Neural crest cell (in vitro differentiated cells): Measurements from ENCODE around the gene LDB3. TPM values are rescaled to one million over a fixed set of nuclear protein-coding genes. Genes with fewer than 3 reads are reported as not detected.

Experiments used
- DNase-seq: peaks from one replicate; pipeline ENCODE4 v3.0.0; 2021; ENCODE audit warnings: low read depth, mixed read lengths, low spot score
- H3K27ac Mint-ChIP-seq: one replicate; pipeline ENCODE4 v1.8.0; 2021; ENCODE audit warnings: mild to moderate bottlenecking, mixed read lengths; ENCODE audit not compliant: unreplicated experiment
- H3K27me3 Mint-ChIP-seq: 2 replicates; pipeline ENCODE4 v1.8.0; 2021; ENCODE audit warnings: low read depth, mild to moderate bottlenecking, mixed read lengths
- H3K36me3 Mint-ChIP-seq: 2 replicates; pipeline ENCODE4 v1.8.0; 2021; ENCODE audit warnings: low read depth, mild to moderate bottlenecking, mixed read lengths
- H3K4me1 Mint-ChIP-seq: 2 replicates; pipeline ENCODE4 v1.8.0; 2021; ENCODE audit warnings: mixed read lengths
- H3K4me3 Mint-ChIP-seq: one replicate; pipeline ENCODE4 v1.8.0; 2021; ENCODE audit warnings: mild to moderate bottlenecking, mixed read lengths
- H3K9me3 Mint-ChIP-seq: 2 replicates; pipeline ENCODE4 v1.8.0; 2021; ENCODE audit warnings: mixed read lengths
- CTCF ChIP-seq: fragments of 200-600 bp; sonication (generic); conservative IDR thresholded peaks from 2 replicates; pipeline ENCODE4 v1.5.0; 2021; ENCODE audit warnings: antibody characterized with exemption, mild to moderate bottlenecking
- total RNA-seq: library from RNA; stranded (reverse); gene quantifications from 2 replicates; pipeline ENCODE4 v1.2.1, GENCODE V29; 2021

LDB3 gene
- total RNA-seq, 1 donor from 2014 or later = 0.56 TPM

- DNase-seq = no peak
- Mint-ChIP-seq H3K27ac (no peak overlapping the region), H3K36me3 (no peaks in the 10 kb centered on the region), H3K9me3 (no peaks in the 10 kb centered on the region), H3K4me3 (no peak overlapping the region), H3K27me3 (no peaks in the 10 kb centered on the region), H3K4me1 (peaks cover 25% of the 10 kb centered on the region)
- no peak for TF ChIP-seq CTCF
Observed at GRCh38 chr10:86648704-86649427, 19.4 kb upstream of the LDB3 start.

GRCh38 chr10:86649471-86650150 is 18.7 kb upstream of the LDB3 start:
- Mint-ChIP-seq H3K4me1 (peaks cover 25% of the 10 kb centered on the region), H3K4me3 (no peak overlapping the region), H3K36me3 (no peaks in the 10 kb centered on the region), H3K9me3 (no peaks in the 10 kb centered on the region), H3K27me3 (no peaks in the 10 kb centered on the region), H3K27ac (no peak overlapping the region)
- TF ChIP-seq CTCF = no peak
- no peak for DNase-seq

GRCh38 chr10:86650151-86650550 is 18.2 kb upstream of the LDB3 start:
- no peak overlapping the region for H3K4me3 Mint-ChIP-seq
- no peak for DNase-seq
- no peak overlapping the region for H3K27ac Mint-ChIP-seq
- H3K36me3 Mint-ChIP-seq = no peaks in the 10 kb centered on the region
- H3K27me3 Mint-ChIP-seq = no peaks in the 10 kb centered on the region
- TF ChIP-seq CTCF = no peak
- H3K4me1 Mint-ChIP-seq = peaks cover 25% of the 10 kb centered on the region
- H3K9me3 Mint-ChIP-seq = no peaks in the 10 kb centered on the region

GRCh38 chr10:86651021-86651471 is 17.3 kb upstream of the LDB3 start:
- no peak for DNase-seq

More at GRCh38 chr10:86651021-86651471, 17.3 kb upstream of the LDB3 start:
- Mint-ChIP-seq H3K9me3 (no peaks in the 10 kb centered on the region), H3K36me3 (no peaks in the 10 kb centered on the region), H3K27me3 (no peaks in the 10 kb centered on the region), H3K4me3 (no peak overlapping the region), H3K4me1 (peaks cover 25% of the 10 kb centered on the region), H3K27ac (no peak overlapping the region)
- TF ChIP-seq CTCF = no peak
